H9 (cell line): ENCODE data around the gene PELI2. TPM values are rescaled to one million over a fixed set of nuclear protein-coding genes. Genes with fewer than 3 reads are reported as not detected.

ENCODE experiments used
- DNase-seq: peaks from one replicate; pipeline ENCODE4 v3.0.0-alpha.2; 2017
- H2AFZ ChIP-seq: one replicate; pipeline ENCODE4 v1.6.1; 2013; ENCODE audit warnings: mild to moderate bottlenecking, low read length, control low read depth, moderate library complexity
- H2AK5ac ChIP-seq: 2 replicates; pipeline ENCODE4 v1.6.1; 2013; ENCODE audit warnings: low read length, control low read depth, mixed read lengths; ENCODE audit not compliant: insufficient read length
- H2BK120ac ChIP-seq: one replicate; pipeline ENCODE4 v1.6.1; 2013; ENCODE audit warnings: low read depth, mild to moderate bottlenecking, low read length, control low read depth, inconsistent platforms; ENCODE audit not compliant: poor library complexity, severe bottlenecking
- H2BK12ac ChIP-seq: 2 replicates; pipeline ENCODE4 v1.6.1; 2013; ENCODE audit warnings: low read length, control low read depth, mixed read lengths, low read depth; ENCODE audit not compliant: insufficient read length
- H2BK15ac ChIP-seq: 2 replicates; pipeline ENCODE4 v1.6.1; 2013; ENCODE audit warnings: low read depth, low read length, control low read depth
- H2BK20ac ChIP-seq: one replicate; pipeline ENCODE4 v1.6.1; 2013; ENCODE audit warnings: low read depth, mild to moderate bottlenecking, low read length, control low read depth, inconsistent platforms; ENCODE audit not compliant: poor library complexity, severe bottlenecking
- H2BK5ac ChIP-seq: 2 replicates; pipeline ENCODE4 v1.6.1; 2013; ENCODE audit warnings: low read length, control low read depth, mixed read lengths; ENCODE audit not compliant: insufficient read length
- H3K14ac ChIP-seq: 2 replicates; pipeline ENCODE4 v1.6.1; 2013; ENCODE audit warnings: low read length, control low read depth; ENCODE audit not compliant: insufficient read depth
- H3K18ac ChIP-seq: 2 replicates; pipeline ENCODE4 v1.6.1; 2013; ENCODE audit warnings: low read depth, mild to moderate bottlenecking, mixed read lengths, low read length, control low read depth; ENCODE audit not compliant: insufficient read length
- H3K23ac ChIP-seq: 2 replicates; pipeline ENCODE4 v1.6.1; 2013; ENCODE audit warnings: low read length, control low read depth, mixed read lengths, low read depth; ENCODE audit not compliant: insufficient read length
- H3K23me2 ChIP-seq: 2 replicates; pipeline ENCODE4 v1.6.1; 2013; ENCODE audit warnings: low read depth, mild to moderate bottlenecking, mixed read lengths, low read length, control low read depth; ENCODE audit not compliant: insufficient read length, poor library complexity, severe bottlenecking
- H3K27ac ChIP-seq: 2 replicates; pipeline ENCODE4 v1.5.1; 2013; ENCODE audit warnings: low read length, control low read depth, mixed read lengths, low read depth; ENCODE audit not compliant: insufficient read length
- H3K27me3 ChIP-seq: 2 replicates; pipeline ENCODE4 v1.6.1; 2013; ENCODE audit warnings: low read length, control low read depth, inconsistent platforms; ENCODE audit not compliant: insufficient read depth
- H3K4ac ChIP-seq: 2 replicates; pipeline ENCODE4 v1.6.1; 2013; ENCODE audit warnings: low read depth, mild to moderate bottlenecking, control low read depth, inconsistent platforms, low read length, moderate library complexity
- H3K4me1 ChIP-seq: 2 replicates; pipeline ENCODE4 v1.6.1; 2013; ENCODE audit warnings: low read length, control low read depth, inconsistent platforms; ENCODE audit not compliant: insufficient read depth
- H3K4me2 ChIP-seq: 2 replicates; pipeline ENCODE4 v1.6.1; 2013; ENCODE audit warnings: low read length, control low read depth, mixed read lengths; ENCODE audit not compliant: insufficient read length, insufficient read depth
- H3K56ac ChIP-seq: 2 replicates; pipeline ENCODE4 v1.6.1; 2013; ENCODE audit warnings: low read depth, mild to moderate bottlenecking, mixed read lengths, low read length, control low read depth; ENCODE audit not compliant: insufficient read length
- H3K79me1 ChIP-seq: 2 replicates; pipeline ENCODE4 v1.6.1; 2013; ENCODE audit warnings: low read depth, mild to moderate bottlenecking, moderate library complexity, low read length, control low read depth, inconsistent platforms; ENCODE audit not compliant: insufficient read depth, poor library complexity, severe bottlenecking
- H3K79me2 ChIP-seq: 2 replicates; pipeline ENCODE4 v1.6.1; 2013; ENCODE audit warnings: low read length, control low read depth, inconsistent platforms; ENCODE audit not compliant: insufficient read depth
- H3K9ac ChIP-seq: 2 replicates; pipeline ENCODE4 v1.6.1; 2013; ENCODE audit warnings: low read length, control low read depth, mixed read lengths; ENCODE audit not compliant: insufficient read length; ENCODE audit errors: extremely low read depth
- H3K9me3 ChIP-seq: one replicate; pipeline ENCODE4 v1.6.1; 2013; ENCODE audit warnings: low read depth, low read length, inconsistent platforms; ENCODE audit not compliant: control insufficient read depth
- H3T11ph ChIP-seq: one replicate; pipeline ENCODE4 v1.6.1; 2013; ENCODE audit warnings: mild to moderate bottlenecking, low read length, control low read depth, inconsistent platforms
- H4K20me1 ChIP-seq: one replicate; pipeline ENCODE4 v1.6.1; 2013; ENCODE audit not compliant: control insufficient read depth, insufficient read length, insufficient read depth
- H4K5ac ChIP-seq: 2 replicates; pipeline ENCODE4 v1.6.1; 2013; ENCODE audit warnings: low read depth, mild to moderate bottlenecking, mixed read lengths, low read length, control low read depth; ENCODE audit not compliant: insufficient read length
- H4K8ac ChIP-seq: replicated peaks from 2 replicates; pipeline ENCODE4 v1.6.1; 2013; ENCODE audit warnings: low read length, control low read depth, mixed read lengths, low read depth; ENCODE audit not compliant: insufficient read length
- H4K91ac ChIP-seq: 2 replicates; pipeline ENCODE4 v1.6.1; 2013; ENCODE audit warnings: low read depth, mild to moderate bottlenecking, moderate library complexity, mixed read lengths, low read length, control low read depth; ENCODE audit not compliant: insufficient read length
- H3K27ac Mint-ChIP-seq, 3 experiments: 2 replicates in 2 of 3; 3 replicates in 1 of 3; pipeline ENCODE4 v1.8.0; 2020 to 2021; ENCODE audit warnings: mixed read lengths in 3 of 3, mild to moderate bottlenecking in 1 of 3, moderate library complexity in 1 of 3
- H3K27me3 Mint-ChIP-seq: 2 replicates; pipeline ENCODE4 v1.8.0; 2021; ENCODE audit warnings: low read depth, mild to moderate bottlenecking, moderate library complexity, mixed read lengths
- H3K36me3 Mint-ChIP-seq, 3 experiments: 2 replicates in 2 of 3; 3 replicates in 1 of 3; pipeline ENCODE4 v1.8.0; 2020 to 2021; ENCODE audit warnings: low read depth in 3 of 3, mixed read lengths in 3 of 3; ENCODE audit not compliant: insufficient read depth in 1 of 3
- H3K4me1 Mint-ChIP-seq, 2 experiments: 2 replicates each; pipeline ENCODE4 v1.8.0; 2020; ENCODE audit warnings: mixed read lengths in 2 of 2
- H3K4me3 Mint-ChIP-seq, 2 experiments: 2 replicates in 1 of 2; 3 replicates in 1 of 2; pipeline ENCODE4 v1.8.0; 2020 to 2021; ENCODE audit warnings: mild to moderate bottlenecking in 2 of 2, mixed read lengths in 2 of 2, moderate library complexity in 1 of 2
- H3K9me3 Mint-ChIP-seq, 2 experiments: 2 replicates in 1 of 2; 3 replicates in 1 of 2; pipeline ENCODE4 v1.8.0; 2020; ENCODE audit warnings: mild to moderate bottlenecking in 2 of 2, mixed read lengths in 2 of 2, moderate library complexity in 1 of 2
- WGBS: extraction: QIAGEN DNeasy Blood & Tissue Kit; methylation state at CpG from one replicate; pipeline ENCODE4 v1.1.7; 2013; ENCODE audit warnings: missing lambda C conversion rate, low lambda C conversion rate, mixed read lengths; ENCODE audit not compliant: insufficient read length; ENCODE audit errors: extremely low coverage; 5-methylcytosine and 5-hydroxymethylcytosine counted together
- total RNA-seq: library from RNA; stranded (reverse); gene quantifications from 2 replicates; pipeline ENCODE4 v1.2.1, GENCODE V29; 2021
- TF ChIP-seq, protein P1 (sequence below): fragments of 200-600 bp; sonication (generic); conservative IDR thresholded peaks from 3 replicates; pipeline ENCODE4 v1.8.0; 2021; ENCODE audit warnings: antibody characterized with exemption, mild to moderate bottlenecking

Gene PELI2
- total RNA-seq, 1 experiment from 2014 or later: 18.0 TPM

DNA sequence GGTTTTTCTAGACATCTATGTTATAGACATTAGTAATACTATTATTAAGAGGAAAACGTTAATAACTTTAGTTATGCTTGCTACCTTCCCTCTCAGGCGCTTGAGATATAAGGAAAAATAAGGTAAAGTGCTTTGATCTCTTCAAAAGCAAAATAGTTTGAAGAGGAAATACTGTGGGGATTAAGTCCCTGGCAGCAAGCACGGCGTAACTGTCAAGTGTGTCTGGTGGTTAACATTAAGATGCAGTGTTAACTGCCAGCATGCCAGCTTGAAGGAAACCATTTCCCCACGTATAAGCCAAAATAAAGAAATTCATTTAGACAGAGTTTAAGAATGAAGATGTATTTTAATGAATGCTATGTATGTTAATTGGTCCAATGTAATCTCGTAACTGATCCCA lies 31.8 kb downstream of the PELI2 start:
- no peaks in the 10 kb centered on the region for H3K23me2 ChIP-seq
- no peaks in the 10 kb centered on the region for H3K9me3 ChIP-seq
- no peaks in the 10 kb centered on the region for H3K79me1 ChIP-seq
- TF ChIP-seq, protein P1, sequence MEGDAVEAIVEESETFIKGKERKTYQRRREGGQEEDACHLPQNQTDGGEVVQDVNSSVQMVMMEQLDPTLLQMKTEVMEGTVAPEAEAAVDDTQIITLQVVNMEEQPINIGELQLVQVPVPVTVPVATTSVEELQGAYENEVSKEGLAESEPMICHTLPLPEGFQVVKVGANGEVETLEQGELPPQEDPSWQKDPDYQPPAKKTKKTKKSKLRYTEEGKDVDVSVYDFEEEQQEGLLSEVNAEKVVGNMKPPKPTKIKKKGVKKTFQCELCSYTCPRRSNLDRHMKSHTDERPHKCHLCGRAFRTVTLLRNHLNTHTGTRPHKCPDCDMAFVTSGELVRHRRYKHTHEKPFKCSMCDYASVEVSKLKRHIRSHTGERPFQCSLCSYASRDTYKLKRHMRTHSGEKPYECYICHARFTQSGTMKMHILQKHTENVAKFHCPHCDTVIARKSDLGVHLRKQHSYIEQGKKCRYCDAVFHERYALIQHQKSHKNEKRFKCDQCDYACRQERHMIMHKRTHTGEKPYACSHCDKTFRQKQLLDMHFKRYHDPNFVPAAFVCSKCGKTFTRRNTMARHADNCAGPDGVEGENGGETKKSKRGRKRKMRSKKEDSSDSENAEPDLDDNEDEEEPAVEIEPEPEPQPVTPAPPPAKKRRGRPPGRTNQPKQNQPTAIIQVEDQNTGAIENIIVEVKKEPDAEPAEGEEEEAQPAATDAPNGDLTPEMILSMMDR: no peak
- no peak overlapping the region for H3K18ac ChIP-seq
- H3K23ac ChIP-seq: no peak overlapping the region
- no peak overlapping the region for H2AK5ac ChIP-seq
- no peak overlapping the region for H4K5ac ChIP-seq
- no peak overlapping the region for H4K8ac ChIP-seq
- H4K20me1 ChIP-seq: no peaks in the 10 kb centered on the region
- no peaks in the 10 kb centered on the region for H3K27me3 ChIP-seq
- no peak overlapping the region for H3T11ph ChIP-seq
- H3K79me2 ChIP-seq: peaks cover 2% of the 10 kb centered on the region; the same call in 1 of the 2 replicates
- DNase-seq: no peak
- Mint-ChIP-seq H3K4me1 (peaks cover 15 to 41% of the 10 kb centered on the region in 2 experiments), H3K9me3 (no peaks in the 10 kb centered on the region), H3K27ac (no peak overlapping the region), H3K36me3 (no peaks in the 10 kb centered on the region), H3K4me3 (no peak overlapping the region), H3K27me3 (no peaks in the 10 kb centered on the region)
- no peak overlapping the region for H3K4ac ChIP-seq
- no peak overlapping the region for H2BK120ac ChIP-seq
- no peak overlapping the region for H3K27ac ChIP-seq
- no peak overlapping the region for H2BK20ac ChIP-seq
- no peak overlapping the region for H3K14ac ChIP-seq
- no peak overlapping the region for H2BK15ac ChIP-seq
- H2BK5ac ChIP-seq: no peak overlapping the region
- H4K91ac ChIP-seq: no peak overlapping the region
- peaks cover 7% of the 10 kb centered on the region for H3K4me1 ChIP-seq
- no peak overlapping the region for H2BK12ac ChIP-seq
- H2AFZ ChIP-seq: no peak overlapping the region
- H3K9ac ChIP-seq: no peak overlapping the region
- no peak overlapping the region for H3K56ac ChIP-seq
- no CpG with 5 or more reads among the region's 6 CpGs for WGBS
- no peak overlapping the region for H3K4me2 ChIP-seq
